HuH-7 (cell line): Measurements from ENCODE around the gene RNF215.

ENCODE experiments used
- DNase-seq: peaks from one replicate; pipeline ENCODE4 v3.0.0; 2011; ENCODE audit warnings: low spot score

Gene RNF215

GRCh38 chr22:30393885-30394284, 6.7 kb upstream of the RNF215 start:
- no peak for DNase-seq

GRCh38 chr22:30393322-30393680, 6.1 kb upstream of the RNF215 start:
- DNase-seq: no peak

- DNase-seq: no peak
These were observed 5.6 kb upstream of the RNF215 start for GRCh38 chr22:30392661-30393321.

- peak; percentile 88 for DNase-seq
These were observed 3.9 kb upstream of the RNF215 start for GRCh38 chr22:30390974-30391691.

- DNase-seq: no peak
These were observed 627 bp downstream of the RNF215 start for GRCh38 chr22:30386608-30386959.

- DNase-seq: no peak
These were observed 1.3 kb downstream of the RNF215 start for GRCh38 chr22:30385942-30386341.

- no peak for DNase-seq
These were observed 4.2 kb downstream of the RNF215 start for GRCh38 chr22:30383061-30383460.

GRCh38 chr22:30382340-30382739, 4.9 kb downstream of the RNF215 start:
- no peak for DNase-seq

- DNase-seq: no peak
These were observed 5.9 kb downstream of the RNF215 start for GRCh38 chr22:30381264-30381663.

GRCh38 chr22:30380011-30380410, 7.2 kb downstream of the RNF215 start:
- no peak for DNase-seq

- no peak for DNase-seq
These were observed 11.8 kb downstream of the RNF215 start for GRCh38 chr22:30375312-30375849.

GRCh38 chr22:30373331-30374325, 13.6 kb downstream of the RNF215 start:
- DNase-seq: no peak

GRCh38 chr22:30372915-30373314, 14.3 kb downstream of the RNF215 start:
- DNase-seq: no peak

GRCh38 chr22:30371981-30372380, 15.2 kb downstream of the RNF215 start:
- no peak for DNase-seq

GRCh38 chr22:30371321-30371720, 15.9 kb downstream of the RNF215 start:
- DNase-seq: no peak

GRCh38 chr22:30370641-30371230, 16.5 kb downstream of the RNF215 start:
- no peak for DNase-seq

GRCh38 chr22:30368420-30368819, 18.8 kb downstream of the RNF215 start:
- DNase-seq: no peak

GRCh38 chr22:30365891-30366290, 21.3 kb downstream of the RNF215 start:
- DNase-seq: no peak

- no peak for DNase-seq
These were observed 24.4 kb downstream of the RNF215 start for GRCh38 chr22:30362651-30363281.

- DNase-seq: no peak
These were observed 25.1 kb downstream of the RNF215 start for GRCh38 chr22:30361916-30362650.

GRCh38 chr22:30358541-30358940, 28.7 kb downstream of the RNF215 start:
- DNase-seq: no peak
